ENCODE results near the gene KRTAP22-1.

Gene KRTAP22-1

DNA sequence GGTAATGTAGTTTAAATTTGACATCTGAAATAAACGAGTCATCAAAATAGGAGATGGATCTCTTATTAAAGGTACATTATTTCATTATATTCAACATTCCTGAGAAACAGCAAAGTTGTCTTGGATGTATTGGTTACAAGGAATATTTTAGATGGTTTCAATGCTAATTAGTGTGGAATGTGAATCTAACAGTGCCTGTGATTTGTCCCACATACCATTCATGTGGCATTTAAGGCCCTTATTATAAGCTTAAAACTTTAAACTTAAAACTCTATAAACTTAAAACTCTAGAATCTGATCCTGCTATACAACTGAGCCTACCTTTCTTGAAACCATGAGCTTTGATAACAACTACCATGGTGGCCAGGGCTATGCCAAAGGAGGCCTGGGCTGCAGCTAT lies at the start of gene KRTAP22-1:
KRTAP22-1 (plus strand) TSS at position 301 of the 400 bp plus-strand sequence.
- DNase-seq (ENCODE audit: low spot score) = no peak

DNA sequence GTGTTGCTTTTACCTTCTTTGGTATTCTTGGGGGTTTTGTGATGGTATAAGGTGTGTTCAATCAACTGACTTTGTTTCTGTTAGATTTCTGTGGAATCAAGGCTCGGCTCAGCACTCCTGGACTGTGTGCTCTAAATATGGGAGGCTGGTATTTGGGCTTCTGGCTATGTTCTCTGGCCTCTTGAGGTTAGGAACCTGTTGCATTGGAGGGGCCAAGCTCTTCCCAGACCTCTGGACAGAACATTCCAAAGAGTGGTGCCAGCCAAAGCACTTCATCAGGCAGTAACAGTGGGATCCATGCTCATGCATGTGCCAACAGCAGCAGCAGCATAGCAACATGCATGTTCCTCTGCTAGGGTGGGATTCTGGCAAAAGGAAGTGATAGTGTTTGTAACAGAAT lies 48.1 kb upstream of the KRTAP22-1 start:
- DNase-seq (ENCODE audit: low spot score) = no peak

DNA sequence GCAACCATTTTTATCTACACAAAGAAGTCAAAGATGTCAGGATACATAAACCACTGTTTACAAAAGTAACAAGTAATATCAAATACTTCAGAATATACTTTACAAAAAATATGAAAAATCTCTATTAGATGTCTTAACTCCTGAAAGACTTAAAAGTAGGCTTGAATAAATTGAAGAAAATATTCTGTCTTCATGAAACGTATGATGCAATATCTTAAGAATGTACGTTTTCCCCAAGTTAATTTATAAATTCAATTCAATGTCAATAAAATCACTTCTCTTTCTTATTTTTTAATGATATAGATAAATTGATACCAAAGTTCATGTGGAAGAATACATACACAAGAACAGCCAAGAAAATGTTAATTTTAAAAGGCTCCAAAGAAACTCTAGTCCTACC lies 45.8 kb upstream of the KRTAP22-1 start:
- DNase-seq (ENCODE audit: low spot score) = no peak

DNA sequence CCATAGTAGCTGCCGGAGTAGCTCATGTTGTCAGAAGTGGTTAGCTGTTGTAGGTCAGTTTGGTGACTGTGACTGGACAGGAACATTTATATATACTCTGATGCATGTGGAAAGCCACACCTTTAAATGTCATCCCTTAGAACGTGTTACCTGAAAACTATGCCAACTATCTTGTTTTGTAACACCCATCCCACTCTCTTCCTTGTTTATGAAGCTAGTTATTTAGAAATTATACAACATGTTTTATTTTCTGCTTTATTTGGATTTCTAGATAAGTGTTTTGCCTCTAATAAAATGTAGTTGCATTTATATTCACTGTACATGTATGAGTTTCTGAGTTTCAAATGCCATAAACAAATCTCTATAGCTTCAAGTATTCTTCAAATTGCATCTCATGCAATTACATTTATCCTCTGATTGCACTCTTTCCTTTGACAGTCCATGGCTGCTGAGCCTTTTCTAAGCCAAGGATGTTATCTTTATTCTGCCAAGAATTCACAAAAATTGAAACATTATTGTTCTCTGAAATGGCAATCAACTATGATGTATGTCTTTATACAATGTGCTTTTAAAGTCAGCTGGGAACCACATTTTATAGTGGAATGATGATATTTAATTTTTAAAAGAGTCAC lies 39.5 kb upstream of the KRTAP22-1 start, which contains the start of gene KRTAP19-7:
KRTAP19-7 (minus strand) TSS at position 51 of the 632 bp plus-strand sequence; CDS start at position 26, 25 bp downstream.
- DNase-seq (ENCODE audit: low spot score) = no peak

DNA sequence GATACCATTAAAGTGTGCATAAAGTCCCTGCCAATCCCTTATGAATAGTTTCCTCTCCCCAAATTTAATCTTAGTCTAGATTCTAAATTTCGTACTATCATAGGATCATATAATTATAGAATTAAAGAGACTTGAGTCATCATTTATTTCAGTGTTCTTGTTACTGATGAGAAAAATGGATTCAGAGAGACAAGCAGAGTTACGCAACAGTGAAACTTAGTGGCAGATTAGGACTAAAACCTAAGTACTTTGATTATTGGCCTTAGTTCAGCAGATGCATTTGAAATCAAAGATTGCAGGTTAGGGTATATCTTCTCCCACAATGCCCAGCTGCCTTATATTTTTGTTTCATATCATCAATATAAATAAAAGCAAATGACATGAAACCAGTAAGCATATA lies 38.9 kb upstream of the KRTAP22-1 start:
- no peak for DNase-seq (ENCODE audit: low spot score)

DNA sequence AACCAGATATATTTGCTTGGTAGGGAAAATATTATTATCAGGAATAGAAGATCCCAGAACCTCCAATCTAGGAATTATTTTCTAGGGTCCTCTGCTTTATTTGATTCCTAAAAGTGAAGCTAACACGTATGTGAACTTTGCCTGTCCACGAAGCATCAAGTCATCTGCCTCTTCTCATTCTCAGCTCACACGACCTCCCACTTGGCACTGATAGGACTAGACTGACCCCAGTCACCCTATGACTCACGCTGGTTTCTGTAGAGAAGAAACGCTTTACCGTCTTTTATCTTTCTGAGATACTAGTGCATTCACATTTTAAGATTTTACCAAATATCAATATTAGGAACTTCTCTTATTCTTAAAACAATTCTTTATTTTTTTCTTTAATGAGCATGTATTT lies 37.8 kb upstream of the KRTAP22-1 start:
- no peak for DNase-seq (ENCODE audit: low spot score)

DNA sequence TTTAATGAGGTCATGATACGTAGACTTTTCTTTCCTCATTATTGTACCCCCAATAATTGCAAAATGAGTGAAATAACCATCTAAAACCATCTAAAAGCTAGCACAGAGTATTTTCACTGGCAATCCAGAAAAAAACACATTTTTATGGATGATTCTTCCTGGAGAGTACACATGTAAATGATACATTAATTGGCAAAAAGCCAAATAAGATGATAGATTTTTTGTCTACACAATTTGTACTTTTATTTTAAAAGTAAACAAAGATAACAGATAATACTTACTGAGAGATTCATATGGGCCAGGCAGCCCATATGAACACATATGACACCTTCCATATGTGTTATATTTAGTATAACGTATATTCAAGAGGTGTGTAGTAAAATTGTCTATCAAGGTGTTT lies 37.3 kb upstream of the KRTAP22-1 start:
- DNase-seq (ENCODE audit: low spot score) = no peak

DNA sequence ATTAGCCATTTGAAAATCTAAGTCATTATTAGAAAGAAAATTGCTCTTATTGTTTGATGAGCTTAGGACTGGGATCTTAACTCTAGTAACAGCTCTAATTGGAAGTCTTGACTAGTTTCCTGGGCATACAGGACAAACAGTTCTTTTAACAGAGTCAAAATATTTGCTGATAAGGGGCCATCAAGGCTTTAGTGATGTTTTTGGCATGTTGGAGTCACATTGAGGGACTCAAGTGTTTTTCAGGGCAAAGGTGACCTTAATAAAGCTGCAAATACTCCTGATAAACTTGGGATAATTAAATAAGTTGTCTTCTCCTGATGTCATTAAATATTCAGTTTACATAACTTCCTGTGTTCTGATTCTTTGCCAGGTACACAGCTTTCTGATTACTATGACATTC lies 33.3 kb upstream of the KRTAP22-1 start:
- no peak for DNase-seq (ENCODE audit: low spot score)

DNA sequence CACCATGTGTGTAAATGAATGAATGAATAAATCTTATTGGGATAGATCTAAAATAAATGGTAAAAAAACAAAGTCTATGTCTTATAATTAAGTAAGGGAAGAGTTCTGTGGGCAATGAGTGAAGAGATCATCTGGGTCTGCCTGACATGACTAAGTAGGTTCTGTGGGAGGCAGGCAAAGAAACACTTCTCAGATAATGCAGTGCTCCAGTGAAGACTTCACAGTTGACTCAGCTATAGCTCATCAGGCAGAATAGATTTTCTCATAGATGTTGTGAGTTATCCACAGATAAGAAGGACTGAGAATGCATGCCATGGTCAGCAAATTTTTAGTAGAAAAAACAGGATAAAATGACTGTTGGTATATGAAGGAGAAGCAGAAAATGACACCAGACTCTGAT lies 23.1 kb upstream of the KRTAP22-1 start:
- no peak for DNase-seq (ENCODE audit: low spot score)

DNA sequence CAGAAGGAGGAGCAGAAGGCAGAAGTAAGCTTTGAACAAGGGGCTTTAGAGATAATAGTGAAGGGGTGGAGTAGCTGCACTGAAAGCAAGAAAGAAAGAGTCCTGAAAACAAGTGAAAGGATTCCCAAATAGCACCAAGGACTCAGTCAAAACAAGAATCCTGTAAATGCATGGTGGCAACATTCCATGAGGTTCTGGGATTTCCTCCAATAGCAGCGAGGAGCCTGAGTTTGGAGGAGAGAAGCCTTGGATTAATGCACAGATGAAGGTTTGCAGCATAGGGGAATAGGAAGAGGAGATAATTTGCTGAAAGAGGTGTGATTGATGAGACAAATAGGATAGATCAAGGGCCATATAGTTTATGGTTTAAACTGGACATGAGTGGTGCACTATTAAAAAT lies 21.5 kb upstream of the KRTAP22-1 start:
- DNase-seq (ENCODE audit: low spot score) = no peak

DNA sequence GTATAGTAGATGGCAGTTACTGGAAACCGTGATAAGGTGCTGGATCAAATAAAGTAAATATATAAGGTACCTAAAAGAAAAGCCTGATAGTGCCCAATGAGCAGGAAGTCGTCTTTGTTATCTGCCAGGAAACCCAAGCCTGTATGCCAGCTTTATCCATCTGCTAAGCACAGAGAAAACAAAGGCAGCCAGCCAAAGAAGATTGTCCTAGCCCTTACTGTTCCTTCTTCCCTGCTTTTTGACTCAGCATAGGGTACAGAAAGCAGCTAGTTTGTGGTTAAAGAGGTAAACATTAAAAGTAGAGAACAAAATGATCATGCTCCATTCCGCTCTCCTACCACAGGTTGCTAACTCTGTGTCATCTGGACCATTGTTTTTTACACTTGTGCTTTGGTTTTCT lies 20.8 kb upstream of the KRTAP22-1 start:
- no peak for DNase-seq (ENCODE audit: low spot score)

DNA sequence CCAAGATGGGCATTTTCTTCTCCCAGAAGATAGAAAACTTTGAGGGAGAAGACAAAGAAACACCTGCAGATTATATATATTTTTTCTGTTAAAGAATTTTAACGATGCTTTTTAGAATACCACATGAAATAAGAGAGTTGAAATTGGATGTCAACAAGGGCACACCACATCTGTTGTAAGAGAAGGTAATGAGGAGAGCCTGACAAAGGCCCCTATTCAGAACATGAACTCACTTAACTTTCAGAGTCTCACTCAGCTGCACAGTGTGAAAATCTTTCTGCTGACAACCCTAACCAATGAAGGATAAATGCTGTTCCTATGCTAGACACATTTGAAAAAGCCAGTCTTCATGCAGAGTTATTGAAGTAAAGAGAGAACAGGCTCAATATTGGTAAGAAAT lies 18.0 kb upstream of the KRTAP22-1 start:
- no peak for DNase-seq (ENCODE audit: low spot score)

DNA sequence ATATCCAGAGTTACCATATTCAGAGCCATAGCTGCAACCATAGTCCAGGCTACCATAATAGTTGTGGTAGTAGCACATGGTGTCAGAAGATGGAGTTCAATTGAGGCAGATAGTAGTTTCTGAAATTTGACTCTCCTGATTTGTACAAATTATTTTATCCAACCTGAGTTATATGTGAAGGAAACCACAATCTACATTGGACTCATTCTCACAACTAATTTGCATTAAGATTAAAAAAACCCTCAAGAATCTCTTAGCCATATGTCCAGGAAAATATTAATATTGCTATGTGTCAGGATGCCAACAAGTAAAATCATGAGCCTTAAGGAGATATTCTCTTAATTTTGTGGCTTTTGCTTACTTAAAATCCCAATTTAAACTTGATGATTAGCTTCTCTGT lies 10.6 kb upstream of the KRTAP22-1 start, which contains the start of gene KRTAP22-2:
KRTAP22-2 (minus strand) TSS at position 101 of the 400 bp plus-strand sequence.
- DNase-seq (ENCODE audit: low spot score) = no peak

DNA sequence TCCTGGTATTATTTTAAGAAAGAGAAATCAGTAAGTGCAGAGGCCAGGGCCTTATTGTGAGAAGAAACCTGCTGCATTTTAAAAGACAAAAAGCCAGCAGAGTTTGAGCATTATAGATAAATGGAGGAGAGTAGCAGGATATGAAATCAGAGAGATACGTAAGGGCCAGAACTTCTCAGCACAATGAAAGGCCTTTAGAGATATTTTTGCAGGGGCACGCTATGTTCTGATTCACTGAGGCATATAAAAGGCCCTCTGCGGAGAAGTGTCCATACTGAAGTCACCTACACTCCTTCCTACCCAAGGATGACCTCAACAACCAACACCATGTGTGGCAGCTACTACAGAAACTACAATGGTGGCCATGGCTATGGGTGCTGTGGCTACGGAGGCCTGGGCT lies 8.7 kb upstream of the KRTAP22-1 start, which contains the start of gene KRTAP6-3:
KRTAP6-3 (plus strand) TSS at position 301 of the 400 bp plus-strand sequence; CDS start at position 307, 6 bp downstream.
- DNase-seq (ENCODE audit: low spot score) = no peak

DNA sequence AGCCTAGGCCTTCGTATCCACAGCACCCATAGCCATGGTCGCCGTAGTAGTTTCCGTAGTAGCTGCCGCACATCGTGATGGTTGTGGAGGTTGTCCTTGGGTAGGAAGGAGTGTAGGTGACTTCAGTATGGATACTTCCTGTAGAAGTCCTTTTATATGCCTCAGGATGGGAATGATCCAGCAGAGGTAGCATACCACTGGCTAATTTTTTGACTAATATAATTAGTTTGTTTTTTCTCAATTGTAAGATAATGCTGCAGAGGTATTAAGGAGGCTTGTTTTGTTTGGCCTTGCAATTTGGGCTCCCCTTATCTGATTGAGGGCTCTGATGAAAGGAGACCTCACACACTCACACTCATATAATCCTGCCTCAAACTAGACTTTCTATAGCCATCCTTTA lies 2.1 kb upstream of the KRTAP22-1 start, which contains the start of gene KRTAP6-2:
KRTAP6-2 (minus strand) TSS at position 101 of the 400 bp plus-strand sequence; CDS start at position 73, 28 bp downstream.
- DNase-seq (ENCODE audit: low spot score) = no peak

DNA sequence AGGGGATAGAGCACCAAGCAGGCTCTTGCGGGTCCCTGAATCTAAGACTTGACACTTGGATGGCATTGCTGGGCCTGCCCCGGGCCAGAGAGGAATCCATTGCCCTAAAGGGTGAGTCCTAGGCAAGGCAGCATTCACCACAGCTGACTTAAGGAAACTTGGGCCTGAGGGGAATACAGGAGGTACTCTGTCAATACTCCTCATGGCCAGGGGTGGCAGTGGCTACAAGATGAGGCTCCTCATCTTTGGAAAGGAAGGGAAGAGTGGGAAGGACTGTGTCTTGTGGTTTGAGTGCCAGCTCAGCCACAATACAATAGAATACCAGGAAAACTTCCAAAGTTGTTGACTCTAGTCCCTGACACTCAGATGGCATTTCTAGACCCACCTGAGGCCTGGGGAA lies 5.1 kb downstream of the KRTAP22-1 start:
- no peak for DNase-seq (ENCODE audit: low spot score)

DNA sequence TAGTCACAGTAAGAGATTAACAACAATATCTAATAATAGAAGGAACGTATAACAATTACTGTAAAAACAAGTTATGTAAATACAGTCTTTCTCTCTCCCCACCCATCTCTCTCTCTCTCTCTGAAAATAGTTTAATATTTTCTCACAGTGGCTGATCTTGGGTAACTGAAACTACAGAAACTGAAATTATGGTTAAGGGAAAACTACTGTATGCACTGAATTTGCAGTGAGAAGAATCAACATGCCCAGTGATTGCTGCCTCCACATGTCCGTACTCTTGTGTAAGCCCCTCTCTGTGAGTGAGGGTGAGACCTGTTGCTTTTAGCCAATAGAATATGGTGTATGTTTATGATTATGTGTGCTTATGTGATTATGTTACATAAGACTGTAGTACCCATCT lies 11.2 kb downstream of the KRTAP22-1 start:
- no peak for DNase-seq (ENCODE audit: low spot score)

DNA sequence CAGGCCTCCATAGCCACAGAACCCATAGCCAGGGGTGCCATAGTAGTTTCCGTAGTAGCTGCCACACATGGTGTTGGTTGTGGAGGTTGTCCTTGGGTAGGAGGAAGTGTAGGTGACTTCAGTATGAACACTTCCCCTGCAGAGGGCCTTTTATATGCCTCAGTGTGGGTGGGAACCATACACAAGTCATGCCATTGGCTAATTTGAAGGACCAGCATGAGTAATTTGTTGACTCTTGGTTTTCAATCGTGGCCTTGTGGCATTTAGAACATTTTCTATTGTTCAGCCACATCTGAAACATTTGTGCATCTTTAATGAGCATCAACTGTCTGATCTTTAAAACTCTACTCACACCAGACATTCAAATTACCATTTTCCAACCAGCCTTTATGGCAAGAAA lies 12.9 kb downstream of the KRTAP22-1 start, which contains the start of gene KRTAP6-1:
KRTAP6-1 (minus strand) TSS at position 95 of the 400 bp plus-strand sequence; CDS start at position 69, 26 bp downstream.
- DNase-seq (ENCODE audit: low spot score) = no peak

DNA sequence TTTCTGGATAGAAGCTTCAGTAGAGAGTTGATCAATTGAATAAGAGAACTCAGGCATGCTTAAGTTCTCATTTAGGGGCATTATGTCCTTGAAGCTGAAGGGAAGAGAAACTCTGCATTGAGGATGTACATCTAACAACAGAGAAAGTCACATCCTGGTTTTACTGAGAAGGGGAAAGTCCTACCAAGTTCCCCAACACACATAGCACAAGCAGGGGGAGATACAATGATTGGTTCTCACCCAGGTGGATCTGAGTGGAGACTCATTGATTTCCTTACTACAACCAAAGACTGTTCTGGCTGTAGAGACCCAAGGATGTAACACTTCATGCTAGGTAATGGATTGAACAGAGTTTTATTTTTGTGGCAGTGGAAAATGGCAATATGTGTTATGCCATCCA lies 14.3 kb downstream of the KRTAP22-1 start:
- DNase-seq (ENCODE audit: low spot score) = no peak

DNA sequence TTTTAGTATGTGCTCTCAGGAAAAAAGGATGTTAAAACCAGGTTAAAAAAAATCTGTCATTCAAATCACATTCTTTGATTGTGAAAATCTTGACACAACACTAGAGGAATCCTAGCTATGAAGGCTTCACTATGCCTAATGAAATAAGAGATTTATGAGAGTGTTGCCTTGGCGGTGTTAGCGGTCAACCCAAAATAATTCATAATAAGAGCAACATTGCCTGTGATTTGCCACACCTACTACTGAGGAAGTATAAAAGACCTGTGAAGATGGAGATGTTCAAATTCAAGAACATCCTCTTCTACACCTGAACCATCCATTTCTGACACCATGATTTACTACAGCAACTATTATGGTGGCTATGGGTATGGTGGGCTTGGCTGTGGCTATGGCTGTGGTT lies 15.2 kb downstream of the KRTAP22-1 start, which contains the start of gene KRTAP20-1:
KRTAP20-1 (plus strand) TSS at position 301 of the 400 bp plus-strand sequence; CDS start at position 331, 30 bp downstream.
- no peak for DNase-seq (ENCODE audit: low spot score)

DNA sequence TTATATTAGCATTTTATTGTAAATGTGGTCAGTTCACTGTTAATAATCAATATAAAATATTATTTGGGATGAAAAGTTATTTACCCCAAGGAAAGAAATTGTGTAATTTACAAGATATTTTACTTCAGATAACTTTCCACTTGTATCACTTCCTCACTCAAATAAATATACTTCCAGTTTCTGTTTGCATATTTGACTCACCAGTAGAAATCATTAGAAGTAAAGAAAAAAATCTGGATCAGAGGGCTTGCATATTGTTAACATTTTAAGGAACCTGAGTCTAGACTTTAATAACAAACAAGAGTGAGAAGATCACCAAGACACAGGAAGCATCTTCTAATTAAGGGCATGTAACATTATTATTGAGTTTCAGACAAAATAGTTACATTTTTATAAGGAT lies 19.2 kb downstream of the KRTAP22-1 start:
- DNase-seq (ENCODE audit: low spot score) = no peak

DNA sequence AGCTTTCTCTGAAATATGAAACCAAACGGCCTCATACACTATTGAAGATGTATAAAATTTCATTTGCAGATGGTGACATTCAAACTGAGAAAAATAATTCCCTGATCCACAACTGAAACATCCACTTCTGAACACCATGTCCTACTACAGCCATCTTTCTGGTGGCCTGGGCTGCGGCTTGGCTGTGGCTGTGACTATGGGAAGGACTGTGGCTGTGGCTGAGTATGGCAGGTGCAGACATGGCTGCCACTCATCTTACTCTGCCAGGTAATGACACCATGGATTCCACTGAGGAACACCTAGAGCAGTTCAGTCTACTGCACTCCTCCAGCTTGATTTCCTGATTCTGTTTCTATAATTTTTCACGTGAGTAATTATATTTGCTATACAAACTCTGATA lies 19.6 kb downstream of the KRTAP22-1 start, which contains the start of gene KRTAP20-4:
KRTAP20-4 (plus strand) TSS at position 106 of the 400 bp plus-strand sequence.
- DNase-seq (ENCODE audit: low spot score) = no peak

DNA sequence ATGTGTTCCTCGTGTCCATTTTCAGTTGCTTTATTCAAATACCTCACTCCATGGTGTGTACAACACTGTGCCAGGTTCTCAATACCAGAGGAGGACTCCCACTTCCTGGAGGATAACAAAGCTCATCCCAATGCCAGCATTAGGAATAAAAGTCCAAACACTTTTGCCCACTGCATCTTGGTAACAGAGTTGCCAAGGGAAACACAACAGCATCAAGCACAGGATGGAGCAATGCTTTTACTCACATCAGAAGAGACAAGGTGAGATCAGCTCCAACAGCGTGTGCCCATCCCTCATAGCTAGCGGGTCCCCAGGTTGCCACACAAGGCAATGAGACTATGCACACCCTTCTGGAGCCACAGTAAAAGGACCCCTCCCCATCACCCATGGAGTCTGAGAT lies 22.5 kb downstream of the KRTAP22-1 start:
- DNase-seq (ENCODE audit: low spot score) = no peak
